ENCODE results near the gene KCNAB1.

DNA sequence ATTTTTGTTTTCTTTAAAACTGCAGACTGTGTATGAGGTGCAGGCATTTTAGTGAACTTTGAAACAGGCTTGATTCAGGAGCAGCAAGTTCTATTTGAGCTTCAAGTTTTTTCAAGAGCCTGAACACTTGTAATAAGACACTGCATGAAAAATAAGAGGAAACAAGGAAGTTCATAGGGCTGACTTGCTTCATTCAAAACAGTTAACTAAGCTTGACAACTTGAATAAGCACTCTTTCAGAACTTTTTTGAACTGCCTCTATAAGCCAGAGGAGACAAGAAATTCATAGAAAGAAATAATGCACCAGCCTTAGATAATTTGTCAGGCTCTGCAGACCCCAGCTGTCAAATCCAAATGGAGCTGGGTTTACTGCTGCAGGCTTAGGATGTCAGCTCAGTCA is 304.4 kb downstream of the KCNAB1 start:
- TF ChIP-seq, protein P1, sequence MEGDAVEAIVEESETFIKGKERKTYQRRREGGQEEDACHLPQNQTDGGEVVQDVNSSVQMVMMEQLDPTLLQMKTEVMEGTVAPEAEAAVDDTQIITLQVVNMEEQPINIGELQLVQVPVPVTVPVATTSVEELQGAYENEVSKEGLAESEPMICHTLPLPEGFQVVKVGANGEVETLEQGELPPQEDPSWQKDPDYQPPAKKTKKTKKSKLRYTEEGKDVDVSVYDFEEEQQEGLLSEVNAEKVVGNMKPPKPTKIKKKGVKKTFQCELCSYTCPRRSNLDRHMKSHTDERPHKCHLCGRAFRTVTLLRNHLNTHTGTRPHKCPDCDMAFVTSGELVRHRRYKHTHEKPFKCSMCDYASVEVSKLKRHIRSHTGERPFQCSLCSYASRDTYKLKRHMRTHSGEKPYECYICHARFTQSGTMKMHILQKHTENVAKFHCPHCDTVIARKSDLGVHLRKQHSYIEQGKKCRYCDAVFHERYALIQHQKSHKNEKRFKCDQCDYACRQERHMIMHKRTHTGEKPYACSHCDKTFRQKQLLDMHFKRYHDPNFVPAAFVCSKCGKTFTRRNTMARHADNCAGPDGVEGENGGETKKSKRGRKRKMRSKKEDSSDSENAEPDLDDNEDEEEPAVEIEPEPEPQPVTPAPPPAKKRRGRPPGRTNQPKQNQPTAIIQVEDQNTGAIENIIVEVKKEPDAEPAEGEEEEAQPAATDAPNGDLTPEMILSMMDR (IDR thresholded peaks at IDR 0.05): no peak
- no peak for TF ChIP-seq EZH2 (IDR thresholded peaks at IDR 0.05; ENCODE audit: borderline replicate concordance, insufficient read depth, low read depth, low read length, poor library complexity, severe bottlenecking)

Measured in B cell (primary cell).